ENCODE measurements around the gene ANGPTL2. TPM values are rescaled to one million over a fixed set of nuclear protein-coding genes. Genes with fewer than 3 reads are reported as not detected.
A peak's percentile ranks its signal among the peaks of the same experiment; 100 is the strongest.

ANGPTL2 gene
- total RNA-seq, 1 experiment from 2014 or later, result 5.1 TPM

DNA sequence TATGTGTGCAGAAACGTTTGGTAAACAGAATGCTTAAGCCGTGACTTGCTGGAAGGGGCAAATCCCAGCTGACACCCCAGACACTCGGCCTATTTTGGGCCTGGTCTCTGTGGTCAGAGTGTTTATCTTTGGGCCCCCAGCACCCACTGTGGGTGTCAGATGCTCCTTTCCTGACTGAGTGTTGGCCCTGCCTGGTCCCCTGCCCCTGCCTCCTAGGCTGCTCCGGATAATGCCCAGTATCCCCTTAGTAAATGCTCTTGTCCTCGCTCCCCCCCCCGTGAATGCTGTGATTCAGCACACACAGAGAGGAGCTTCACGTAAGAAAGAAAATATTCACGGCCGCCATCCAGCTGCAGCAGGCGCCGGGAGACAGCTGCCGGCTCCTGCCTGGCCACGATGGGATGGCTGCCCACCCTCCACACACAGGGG lies 11.3 kb upstream of the ANGPTL2 start:
- H3K79me2 ChIP-seq (ENCODE audit: insufficient read depth, low read length), result no peaks in the 10 kb centered on the region
- H2BK5ac ChIP-seq (ENCODE audit: insufficient read length, low read length), result no peak overlapping the region
- Mint-ChIP-seq H3K27ac (peak overlapping the region in 2 of 3 experiments; percentile 57 to 72; a peak in 2 of 7 replicates), H3K4me3 (no peak overlapping the region; a peak in 1 of 5 replicates), H3K27me3 (ENCODE audit: low read depth) (no peaks in the 10 kb centered on the region), H3K36me3 (ENCODE audit: insufficient read depth in 1 of 3, low read depth in 3 of 3) (no peaks in the 10 kb centered on the region), H3K9me3 (no peaks in the 10 kb centered on the region), H3K4me1 (peaks cover 36 to 51% of the 10 kb centered on the region in 2 experiments)
- H3K23me2 ChIP-seq (ENCODE audit: insufficient read length, low read depth, low read length, poor library complexity, severe bottlenecking), result no peaks in the 10 kb centered on the region
- H2AK5ac ChIP-seq (ENCODE audit: insufficient read length, low read length), result no peak overlapping the region
- H2AFZ ChIP-seq (ENCODE audit: low read length), result no peak overlapping the region
- H3K23ac ChIP-seq (ENCODE audit: insufficient read length, low read depth, low read length), result no peak overlapping the region
- TF ChIP-seq, protein P1, sequence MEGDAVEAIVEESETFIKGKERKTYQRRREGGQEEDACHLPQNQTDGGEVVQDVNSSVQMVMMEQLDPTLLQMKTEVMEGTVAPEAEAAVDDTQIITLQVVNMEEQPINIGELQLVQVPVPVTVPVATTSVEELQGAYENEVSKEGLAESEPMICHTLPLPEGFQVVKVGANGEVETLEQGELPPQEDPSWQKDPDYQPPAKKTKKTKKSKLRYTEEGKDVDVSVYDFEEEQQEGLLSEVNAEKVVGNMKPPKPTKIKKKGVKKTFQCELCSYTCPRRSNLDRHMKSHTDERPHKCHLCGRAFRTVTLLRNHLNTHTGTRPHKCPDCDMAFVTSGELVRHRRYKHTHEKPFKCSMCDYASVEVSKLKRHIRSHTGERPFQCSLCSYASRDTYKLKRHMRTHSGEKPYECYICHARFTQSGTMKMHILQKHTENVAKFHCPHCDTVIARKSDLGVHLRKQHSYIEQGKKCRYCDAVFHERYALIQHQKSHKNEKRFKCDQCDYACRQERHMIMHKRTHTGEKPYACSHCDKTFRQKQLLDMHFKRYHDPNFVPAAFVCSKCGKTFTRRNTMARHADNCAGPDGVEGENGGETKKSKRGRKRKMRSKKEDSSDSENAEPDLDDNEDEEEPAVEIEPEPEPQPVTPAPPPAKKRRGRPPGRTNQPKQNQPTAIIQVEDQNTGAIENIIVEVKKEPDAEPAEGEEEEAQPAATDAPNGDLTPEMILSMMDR (conservative IDR thresholded peaks at IDR 0.05), result no peak
- H3K9ac ChIP-seq (ENCODE audit: extremely low read depth, insufficient read length, low read length), result no peak overlapping the region
- no peak overlapping the region; the same call in 1 of the 2 replicates for H3K14ac ChIP-seq (ENCODE audit: insufficient read depth, low read length)
- no peaks in the 10 kb centered on the region for H3K9me3 ChIP-seq (ENCODE audit: control insufficient read depth, low read depth, low read length)
- no peak overlapping the region for H2BK15ac ChIP-seq (ENCODE audit: low read depth, low read length)
- H3K18ac ChIP-seq (ENCODE audit: insufficient read length, low read depth, low read length), result no peak overlapping the region
- H2BK120ac ChIP-seq (ENCODE audit: low read depth, low read length, poor library complexity, severe bottlenecking), result no peak overlapping the region
- H3K27ac ChIP-seq (ENCODE audit: insufficient read length, low read depth, low read length), result no peak overlapping the region
- no peak overlapping the region for H4K91ac ChIP-seq (ENCODE audit: insufficient read length, low read depth, low read length)
- no peak overlapping the region for H4K8ac ChIP-seq (replicated peaks; ENCODE audit: insufficient read length, low read depth, low read length)
- H3K27me3 ChIP-seq (ENCODE audit: insufficient read depth, low read length), result no peaks in the 10 kb centered on the region
- H3K4me1 ChIP-seq (ENCODE audit: insufficient read depth, low read length), result peaks cover 2% of the 10 kb centered on the region; the same call in 1 of the 2 replicates
- H3K4ac ChIP-seq (ENCODE audit: low read depth, low read length), result no peak overlapping the region
- H2BK12ac ChIP-seq (ENCODE audit: insufficient read length, low read depth, low read length), result no peak overlapping the region
- DNase-seq, result peak; percentile 47
- H2BK20ac ChIP-seq (ENCODE audit: low read depth, low read length, poor library complexity, severe bottlenecking), result no peak overlapping the region
- H4K20me1 ChIP-seq (ENCODE audit: control insufficient read depth, insufficient read depth, insufficient read length), result no peaks in the 10 kb centered on the region
- H3T11ph ChIP-seq (ENCODE audit: low read length), result no peak overlapping the region
- no CpG with 5 or more reads among the region's 13 CpGs for WGBS (ENCODE audit: extremely low coverage, insufficient read length, low lambda C conversion rate)
- no peaks in the 10 kb centered on the region for H3K79me1 ChIP-seq (ENCODE audit: insufficient read depth, low read depth, low read length, poor library complexity, severe bottlenecking)
- no peak overlapping the region for H3K4me2 ChIP-seq (ENCODE audit: insufficient read depth, insufficient read length, low read length)
- no peak overlapping the region for H3K56ac ChIP-seq (ENCODE audit: insufficient read length, low read depth, low read length)
- H4K5ac ChIP-seq (ENCODE audit: insufficient read length, low read depth, low read length), result no peak overlapping the region
